OCI-LY1 (cell line): Measurements from ENCODE around the gene TTC28.

ENCODE experiments used
- H2AFZ ChIP-seq: fragments of 200-600 bp; sonication (generic), shearing (Covaris generic); 2 replicates; pipeline ENCODE4 v1.6.0; 2014; ENCODE audit warnings: antibody characterized with exemption, mild to moderate bottlenecking, low read length
- H3F3A ChIP-seq: fragments of 200-600 bp; sonication (generic), shearing (Covaris generic); 2 replicates; pipeline ENCODE4 v1.6.0; 2014; ENCODE audit warnings: mild to moderate bottlenecking, antibody characterized with exemption, low read length, moderate library complexity; ENCODE audit not compliant: insufficient read depth
- H3K27ac ChIP-seq: fragments of 200-600 bp; sonication (generic); 2 replicates; pipeline ENCODE4 v1.5.1; 2014; ENCODE audit warnings: low read length, mixed run types, mild to moderate bottlenecking, low read depth; ENCODE audit not compliant: poor library complexity, severe bottlenecking
- H3K27me3 ChIP-seq: fragments of 200-600 bp; sonication (generic); 2 replicates; pipeline ENCODE4 v1.6.0; 2014; ENCODE audit warnings: antibody characterized with exemption, mild to moderate bottlenecking, low read length, moderate library complexity; ENCODE audit not compliant: insufficient read depth
- H3K36me3 ChIP-seq: fragments of 200-600 bp; sonication (generic); 2 replicates; pipeline ENCODE4 v1.6.1; 2014; ENCODE audit warnings: mild to moderate bottlenecking, antibody characterized with exemption, low read length, moderate library complexity, mixed read lengths; ENCODE audit not compliant: insufficient read depth
- H3K4me1 ChIP-seq: fragments of 200-600 bp; sonication (generic); 2 replicates; pipeline ENCODE4 v1.5.1; 2014; ENCODE audit warnings: mild to moderate bottlenecking, low read length, moderate library complexity; ENCODE audit not compliant: insufficient read depth, severe bottlenecking
- H3K4me2 ChIP-seq: fragments of 200-600 bp; sonication (generic), shearing (Covaris generic); 2 replicates; pipeline ENCODE4 v1.6.1; 2014; ENCODE audit warnings: low read length
- H3K4me3 ChIP-seq: fragments of 200-600 bp; sonication (generic); 2 replicates; pipeline ENCODE4 v1.5.1; 2014; ENCODE audit warnings: low read length, low read depth, mild to moderate bottlenecking, mixed read lengths; ENCODE audit not compliant: poor library complexity, severe bottlenecking
- H3K79me2 ChIP-seq: fragments of 200-600 bp; shearing (Covaris generic); 2 replicates; pipeline ENCODE4 v1.6.1; 2016; ENCODE audit warnings: mixed run types, low read length, mixed read lengths; ENCODE audit not compliant: insufficient read depth
- H3K9ac ChIP-seq: fragments of 200-600 bp; sonication (generic), shearing (Covaris generic); 2 replicates; pipeline ENCODE4 v1.6.1; 2014; ENCODE audit warnings: mild to moderate bottlenecking, low read length, mixed read lengths
- H3K9me2 ChIP-seq: fragments of 200-600 bp; sonication (generic), shearing (Covaris generic); 2 replicates; pipeline ENCODE4 v1.6.1; 2014; ENCODE audit warnings: low read depth, mild to moderate bottlenecking, low read length, mixed read lengths
- H3K9me3 ChIP-seq: fragments of 200-600 bp; shearing (Covaris generic); 2 replicates; pipeline ENCODE4 v1.6.1; 2014; ENCODE audit warnings: low read length, mixed read lengths
- H4K20me1 ChIP-seq: fragments of 200-600 bp; sonication (generic), shearing (Covaris generic); 2 replicates; pipeline ENCODE4 v1.6.0; 2016; ENCODE audit warnings: mild to moderate bottlenecking, low read length; ENCODE audit not compliant: insufficient read depth
- EZH2 ChIP-seq: fragments of 200-600 bp; sonication (generic), shearing (Covaris generic); IDR thresholded peaks from 2 replicates; pipeline ENCODE4 v1.8.0; 2017; ENCODE audit warnings: borderline replicate concordance, mixed run types, mild to moderate bottlenecking, antibody characterized with exemption, low read length, moderate library complexity, mixed read lengths
- TF ChIP-seq, protein P1 (sequence below): fragments of 200-600 bp; sonication (generic), shearing (Covaris generic); IDR thresholded peaks from 2 replicates; pipeline ENCODE4 v1.5.1; 2017; ENCODE audit warnings: mild to moderate bottlenecking, antibody characterized with exemption, low read length, moderate library complexity, mixed read lengths

Gene TTC28

DNA sequence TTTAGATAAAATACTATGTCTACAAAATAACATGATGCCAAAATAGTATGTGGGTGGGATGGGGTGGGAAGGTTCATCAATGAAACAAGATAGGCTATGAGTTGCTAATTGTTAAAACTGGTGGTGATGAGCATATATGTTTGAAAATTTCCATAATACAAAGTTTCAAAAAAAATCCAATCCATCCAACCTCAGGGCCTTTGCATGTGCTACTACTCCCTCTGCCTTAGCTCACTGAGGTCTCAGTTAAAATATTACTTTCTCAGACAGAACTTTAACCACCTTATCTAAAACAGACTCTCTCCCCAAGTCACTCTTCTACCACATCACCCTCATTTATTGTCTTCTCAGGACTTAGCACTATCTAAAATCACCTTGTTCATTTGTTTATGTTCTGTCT is 201.1 kb downstream of the TTC28 start:
- Histone ChIP-seq H3K79me2 (no peaks in the 10 kb centered on the region), H3K4me3 (no peak overlapping the region), H3K9me2 (no peaks in the 10 kb centered on the region; the same call in 1 of the 2 replicates), H3K4me2 (no peak overlapping the region), H3K27ac (no peak overlapping the region), H3K4me1 (no peaks in the 10 kb centered on the region), H3K27me3 (no peaks in the 10 kb centered on the region), H3K36me3 (no peaks in the 10 kb centered on the region), H3K9me3 (no peaks in the 10 kb centered on the region), H3K9ac (no peak overlapping the region), H4K20me1 (no peaks in the 10 kb centered on the region), H2AFZ (no peak overlapping the region), H3F3A (no peaks in the 10 kb centered on the region)
- TF ChIP-seq EZH2, result no peak
- TF ChIP-seq, protein P1, sequence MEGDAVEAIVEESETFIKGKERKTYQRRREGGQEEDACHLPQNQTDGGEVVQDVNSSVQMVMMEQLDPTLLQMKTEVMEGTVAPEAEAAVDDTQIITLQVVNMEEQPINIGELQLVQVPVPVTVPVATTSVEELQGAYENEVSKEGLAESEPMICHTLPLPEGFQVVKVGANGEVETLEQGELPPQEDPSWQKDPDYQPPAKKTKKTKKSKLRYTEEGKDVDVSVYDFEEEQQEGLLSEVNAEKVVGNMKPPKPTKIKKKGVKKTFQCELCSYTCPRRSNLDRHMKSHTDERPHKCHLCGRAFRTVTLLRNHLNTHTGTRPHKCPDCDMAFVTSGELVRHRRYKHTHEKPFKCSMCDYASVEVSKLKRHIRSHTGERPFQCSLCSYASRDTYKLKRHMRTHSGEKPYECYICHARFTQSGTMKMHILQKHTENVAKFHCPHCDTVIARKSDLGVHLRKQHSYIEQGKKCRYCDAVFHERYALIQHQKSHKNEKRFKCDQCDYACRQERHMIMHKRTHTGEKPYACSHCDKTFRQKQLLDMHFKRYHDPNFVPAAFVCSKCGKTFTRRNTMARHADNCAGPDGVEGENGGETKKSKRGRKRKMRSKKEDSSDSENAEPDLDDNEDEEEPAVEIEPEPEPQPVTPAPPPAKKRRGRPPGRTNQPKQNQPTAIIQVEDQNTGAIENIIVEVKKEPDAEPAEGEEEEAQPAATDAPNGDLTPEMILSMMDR, result no peak

DNA sequence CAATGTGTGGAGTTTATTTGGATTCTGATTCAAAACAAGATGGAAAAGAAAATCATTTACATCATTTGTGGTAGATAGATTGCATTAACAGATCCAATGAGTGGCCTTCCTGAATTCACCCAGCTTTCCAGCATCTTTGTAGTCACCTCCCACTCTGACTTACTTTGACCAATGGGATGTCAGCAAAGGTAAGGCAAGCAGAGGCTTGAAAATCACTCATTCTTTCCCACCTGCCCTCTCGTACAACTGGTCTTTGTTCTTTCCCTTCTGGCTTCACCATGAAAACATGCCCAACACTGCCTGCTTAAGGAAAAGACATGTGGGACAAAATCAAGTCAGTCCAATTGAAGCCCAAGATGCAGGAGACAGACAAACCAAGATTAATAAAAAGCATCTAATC is 202.1 kb downstream of the TTC28 start:
- Histone ChIP-seq H3K9ac (no peak overlapping the region), H3K27ac (no peak overlapping the region), H3K79me2 (no peaks in the 10 kb centered on the region), H2AFZ (no peak overlapping the region), H3K27me3 (no peaks in the 10 kb centered on the region), H3K4me3 (no peak overlapping the region), H3K4me2 (no peak overlapping the region), H3F3A (no peaks in the 10 kb centered on the region), H3K9me2 (no peaks in the 10 kb centered on the region; the same call in 1 of the 2 replicates), H3K4me1 (no peaks in the 10 kb centered on the region), H3K36me3 (no peaks in the 10 kb centered on the region), H4K20me1 (no peaks in the 10 kb centered on the region), H3K9me3 (no peaks in the 10 kb centered on the region)
- TF ChIP-seq, protein P1, result no peak
- no peak for TF ChIP-seq EZH2

DNA sequence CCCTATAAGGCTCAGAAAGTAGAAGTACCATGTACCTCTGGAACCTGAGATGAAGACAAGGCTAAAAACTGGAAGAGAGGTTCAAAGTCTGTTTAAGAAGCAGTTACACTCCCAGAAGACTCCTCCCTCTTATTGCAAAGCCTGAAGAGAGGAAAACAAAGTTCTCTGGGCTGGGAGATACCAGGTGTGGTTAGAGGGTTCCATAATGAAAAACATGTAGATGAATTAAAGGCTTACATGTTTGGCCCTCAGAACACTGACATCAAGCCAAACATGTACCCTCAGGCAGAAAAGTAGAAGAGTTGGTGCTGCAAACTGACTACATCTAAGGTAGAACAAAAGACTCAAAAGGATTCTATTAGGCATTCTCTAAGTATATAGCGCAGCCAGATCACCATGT is 205.3 kb downstream of the TTC28 start:
- no peaks in the 10 kb centered on the region for H3K9me3 ChIP-seq
- no peaks in the 10 kb centered on the region for H3K79me2 ChIP-seq
- H3K4me1 ChIP-seq, result no peaks in the 10 kb centered on the region
- no peaks in the 10 kb centered on the region for H3K36me3 ChIP-seq
- no peak overlapping the region for H3K27ac ChIP-seq
- no peak overlapping the region for H3K4me2 ChIP-seq
- no peaks in the 10 kb centered on the region for H3F3A ChIP-seq
- H3K9ac ChIP-seq, result no peak overlapping the region
- no peak overlapping the region for H3K4me3 ChIP-seq
- H3K9me2 ChIP-seq, result no peaks in the 10 kb centered on the region; the same call in 1 of the 2 replicates
- no peaks in the 10 kb centered on the region for H3K27me3 ChIP-seq
- H4K20me1 ChIP-seq, result no peaks in the 10 kb centered on the region
- H2AFZ ChIP-seq, result no peak overlapping the region
- TF ChIP-seq EZH2, result no peak
- TF ChIP-seq, protein P1, result no peak
